Left ventricle myocardium inferior (tissue), 1 donor: ENCODE results near the gene PIK3R6. TPM values are rescaled to one million over a fixed set of nuclear protein-coding genes. Genes with fewer than 3 reads are reported as not detected.
A peak's percentile ranks its signal among the peaks of the same experiment; 100 is the strongest.

Experiments
- DNase-seq: peaks from one replicate; pipeline ENCODE4 v3.0.0-alpha.2; 2020
- H3K27ac ChIP-seq: fragments of 200-600 bp; replicated peaks from 2 replicates; pipeline ENCODE4 v1.8.0; 2021
- H3K27me3 ChIP-seq: fragments of 200-600 bp; 2 replicates; pipeline ENCODE4 v1.8.0; 2021; ENCODE audit warnings: low read depth
- H3K36me3 ChIP-seq: fragments of 200-600 bp; 2 replicates; pipeline ENCODE4 v1.8.0; 2021
- H3K4me1 ChIP-seq: fragments of 200-600 bp; 2 replicates; pipeline ENCODE4 v1.8.0; 2021
- H3K4me3 ChIP-seq: fragments of 200-600 bp; 2 replicates; pipeline ENCODE4 v1.8.0; 2021; ENCODE audit warnings: mild to moderate bottlenecking, moderate library complexity
- H3K9me3 ChIP-seq: fragments of 200-600 bp; replicated peaks from 2 replicates; pipeline ENCODE4 v1.8.0; 2021
- CTCF ChIP-seq: fragments of 200-600 bp; IDR thresholded peaks from 2 replicates; pipeline ENCODE4 v1.8.0; 2021; ENCODE audit warnings: antibody characterized with exemption, mild to moderate bottlenecking, borderline replicate concordance
- intact Hi-C: fragments of 100-400 bp; cut with micrococcal nuclease; formaldehyde crosslinking; loops from one replicate; pipeline ENCODE4 v1.11.0; 2022
- total RNA-seq: library from RNA; stranded (reverse); fragmentation: NEBNext Ultra II Directional; extraction: Animal tissue kit (Norgen Biotek cat#: 25700); gene quantifications from one replicate; pipeline ENCODE4 v1.2.1, GENCODE V29; 2021
- donor health status: DM: no; HTN: yes; CAD: no; lungs with severe emphysema.

The PIK3R6 gene
- total RNA-seq, 1 donor from 2014 or later: 1.2 TPM

GRCh38 chr17:8837563-8838075 lies 29.9 kb downstream of the PIK3R6 start:
- Histone ChIP-seq H3K4me1 (peaks cover 12% of the 10 kb centered on the region), H3K27ac (no peak overlapping the region), H3K27me3 (peaks cover 18% of the 10 kb centered on the region), H3K36me3 (peaks cover 5% of the 10 kb centered on the region), H3K4me3 (no peak overlapping the region), H3K9me3 (no peaks in the 10 kb centered on the region)
- intact Hi-C loops: no loop called here
- DNase-seq: no peak
- TF ChIP-seq CTCF: no peak

- no peaks in the 10 kb centered on the region for H3K9me3 ChIP-seq
- no peak overlapping the region for H3K4me3 ChIP-seq
- peaks cover 12% of the 10 kb centered on the region for H3K4me1 ChIP-seq
- DNase-seq: no peak
- intact Hi-C loops: no loop called here
- peaks cover 5% of the 10 kb centered on the region for H3K36me3 ChIP-seq
- H3K27ac ChIP-seq: no peak overlapping the region
- peaks cover 23% of the 10 kb centered on the region for H3K27me3 ChIP-seq
- TF ChIP-seq CTCF: no peak
Measured at GRCh38 chr17:8836821-8837562, 30.5 kb downstream of the PIK3R6 start.

GRCh38 chr17:8835631-8836364 lies 31.7 kb downstream of the PIK3R6 start:
- Histone ChIP-seq H3K9me3 (no peaks in the 10 kb centered on the region), H3K27ac (no peak overlapping the region), H3K4me1 (peaks cover 12% of the 10 kb centered on the region), H3K27me3 (peaks cover 27% of the 10 kb centered on the region), H3K4me3 (no peak overlapping the region), H3K36me3 (peaks cover 5% of the 10 kb centered on the region)
- intact Hi-C loops: no loop called here
- no peak for DNase-seq
- no peak for TF ChIP-seq CTCF

- Histone ChIP-seq H3K9me3 (no peaks in the 10 kb centered on the region), H3K4me3 (no peak overlapping the region), H3K4me1 (peaks cover 12% of the 10 kb centered on the region), H3K27ac (no peak overlapping the region), H3K36me3 (peaks cover 5% of the 10 kb centered on the region), H3K27me3 (peaks cover 27% of the 10 kb centered on the region)
- TF ChIP-seq CTCF: no peak
- no peak for DNase-seq
- intact Hi-C loops: no loop called here
Measured at GRCh38 chr17:8835106-8835505, 32.4 kb downstream of the PIK3R6 start.

GRCh38 chr17:8832711-8833352 lies 34.6 kb downstream of the PIK3R6 start:
- peak; percentile 49 for TF ChIP-seq CTCF
- H3K9me3 ChIP-seq: no peaks in the 10 kb centered on the region
- peaks cover 5% of the 10 kb centered on the region for H3K36me3 ChIP-seq
- no peak overlapping the region for H3K4me3 ChIP-seq
- intact Hi-C loops: no loop called here
- peaks cover 4% of the 10 kb centered on the region for H3K4me1 ChIP-seq
- no peak overlapping the region for H3K27ac ChIP-seq
- H3K27me3 ChIP-seq: peaks cover 41% of the 10 kb centered on the region
- no peak for DNase-seq
